ENCODE data around the gene RXFP4.

Gene RXFP4

DNA sequence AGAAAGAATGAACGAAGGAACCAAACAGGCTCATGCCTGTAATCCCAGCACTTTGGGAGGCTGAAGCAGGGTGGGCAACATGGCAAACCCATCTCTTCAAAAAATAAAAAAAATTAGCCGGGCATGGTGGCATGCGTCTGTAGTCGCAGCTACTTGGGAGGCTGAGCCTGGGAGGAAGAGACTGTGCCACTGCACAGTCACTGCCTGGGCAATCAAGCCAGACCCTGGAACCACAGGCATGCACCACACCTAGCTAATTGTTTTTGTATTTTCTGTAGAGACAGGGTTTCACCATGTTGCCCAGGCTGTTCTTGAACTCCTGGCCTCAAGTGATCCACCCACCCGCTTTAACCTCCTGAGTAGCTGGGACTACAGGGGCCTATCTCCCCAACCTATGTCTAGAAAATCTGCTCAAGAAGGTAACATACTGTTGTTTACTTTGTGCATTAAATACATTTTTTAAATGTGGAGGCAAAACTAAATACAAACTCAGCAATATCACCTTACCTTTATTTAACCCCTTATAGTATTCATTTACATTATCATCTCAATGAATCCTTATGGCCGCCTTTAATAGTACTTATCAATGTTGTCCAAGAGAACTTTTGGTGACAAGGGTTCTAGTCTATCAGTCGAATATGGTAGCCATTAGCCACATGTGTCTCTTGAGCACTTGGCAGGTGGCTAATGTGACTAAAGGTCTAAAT is 10.0 kb upstream of the RXFP4 start:
- DNase-seq (ENCODE audit: low spot score) = no peak

DNA sequence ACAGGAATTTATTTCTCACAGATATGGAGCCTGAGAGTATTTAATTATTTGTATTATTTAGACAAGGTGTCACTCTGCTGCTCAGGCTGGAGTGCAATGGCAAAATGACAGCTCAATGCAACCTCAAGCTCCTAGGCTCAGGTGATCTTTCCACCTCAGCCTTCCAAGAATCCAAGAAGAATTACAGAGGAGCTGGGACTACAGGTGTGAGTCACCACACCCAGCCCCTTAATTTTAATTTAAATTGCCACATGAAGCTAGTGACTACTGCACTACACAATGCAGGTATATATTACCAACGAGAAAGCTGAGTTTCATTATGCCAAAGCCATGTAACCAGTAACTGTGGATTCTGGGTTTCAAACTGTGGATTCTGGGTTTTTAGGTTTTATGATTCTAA is 9.4 kb upstream of the RXFP4 start:
- DNase-seq (ENCODE audit: low spot score) = no peak

DNA sequence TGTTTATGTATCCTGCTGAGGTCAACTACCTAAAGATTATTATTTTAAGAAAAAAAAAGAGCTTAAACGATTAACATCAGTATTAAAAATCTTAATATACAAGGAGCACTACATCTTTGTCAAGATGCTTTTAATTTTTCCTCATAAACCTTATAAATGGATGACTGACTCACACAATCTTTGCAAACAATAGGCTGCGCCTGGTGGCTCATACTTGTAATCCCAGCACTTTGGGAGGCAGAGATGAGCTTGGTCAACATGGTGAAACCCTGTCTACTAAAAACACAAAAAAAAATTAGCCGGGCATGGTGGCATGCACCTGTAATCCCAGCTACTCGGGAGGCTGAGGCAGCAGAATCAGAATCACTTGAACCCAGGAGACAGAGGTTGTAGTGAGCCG is 9.0 kb upstream of the RXFP4 start:
- DNase-seq (ENCODE audit: low spot score) = no peak

DNA sequence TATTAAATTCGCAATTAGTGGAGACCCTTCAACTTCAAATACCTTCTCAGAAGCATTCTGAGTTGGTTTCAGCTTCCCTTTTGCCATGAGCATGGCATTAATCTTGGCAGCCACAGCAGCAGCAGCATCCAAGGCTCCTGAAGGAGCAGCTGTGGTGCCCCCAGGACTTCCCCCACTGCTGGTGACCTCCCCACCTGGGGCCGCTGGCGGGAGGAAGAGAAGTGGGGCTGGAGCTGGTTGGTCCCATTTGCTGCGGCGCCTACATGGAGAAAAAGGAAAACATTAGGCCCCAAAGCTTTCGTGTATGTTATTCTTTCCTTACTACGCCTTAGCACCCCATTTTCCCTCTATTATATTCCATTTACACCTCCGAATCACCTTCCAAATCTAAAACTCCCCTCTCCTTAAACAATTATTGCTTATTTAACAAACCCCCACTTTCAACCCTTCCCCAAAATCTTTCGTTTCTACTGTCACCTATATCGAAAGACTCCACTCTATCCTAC is 7.8 kb upstream of the RXFP4 start:
- DNase-seq (ENCODE audit: low spot score) = no peak

DNA sequence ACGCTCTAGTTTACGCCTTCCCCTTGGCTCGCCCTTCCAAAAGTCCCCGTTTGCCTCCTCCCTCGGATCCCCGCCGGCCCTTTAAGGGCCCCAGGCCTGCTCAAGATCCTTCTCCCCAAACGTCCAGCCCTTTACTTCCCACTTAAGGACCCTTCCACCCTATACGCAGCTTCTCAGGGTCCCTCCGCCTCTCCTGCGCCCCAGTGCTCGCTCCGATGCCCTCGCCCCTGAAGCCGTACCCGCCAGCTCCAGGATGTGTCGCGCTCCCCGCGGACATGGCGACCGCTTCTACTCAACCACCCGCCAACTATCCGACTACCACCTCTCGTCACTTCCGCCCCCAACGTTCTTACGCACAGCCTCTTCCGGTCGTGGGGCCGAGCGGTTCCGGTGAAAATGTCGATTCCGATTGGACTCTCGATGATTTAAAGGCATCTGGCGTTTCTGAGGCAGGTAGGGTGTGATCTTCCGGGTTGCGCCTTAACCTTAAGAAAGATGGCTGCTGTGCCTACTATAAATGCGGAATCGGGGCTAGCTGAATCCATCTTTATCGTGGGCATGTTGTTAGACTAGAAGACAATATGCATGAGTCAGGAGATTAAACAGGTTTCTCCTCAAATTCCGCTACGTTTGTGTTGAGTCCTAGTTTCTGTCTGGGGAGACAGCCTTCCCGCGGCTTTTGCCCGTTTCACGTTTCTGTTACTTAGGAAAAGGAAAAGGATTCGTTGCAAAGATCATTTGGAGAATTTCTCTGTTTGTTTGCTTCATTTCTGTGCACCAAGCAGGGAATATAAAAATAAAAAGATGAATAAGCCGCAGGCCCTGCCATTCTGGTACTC is 7.1 kb upstream of the RXFP4 start, which contains the start of gene KHDC4:
Gene KHDC4, minus strand, starts transcription at position 317 of the 839 bp plus-strand sequence. Its CDS starts 40 bp downstream, at position 277.
- DNase-seq (ENCODE audit: low spot score) = peak; percentile 99

DNA sequence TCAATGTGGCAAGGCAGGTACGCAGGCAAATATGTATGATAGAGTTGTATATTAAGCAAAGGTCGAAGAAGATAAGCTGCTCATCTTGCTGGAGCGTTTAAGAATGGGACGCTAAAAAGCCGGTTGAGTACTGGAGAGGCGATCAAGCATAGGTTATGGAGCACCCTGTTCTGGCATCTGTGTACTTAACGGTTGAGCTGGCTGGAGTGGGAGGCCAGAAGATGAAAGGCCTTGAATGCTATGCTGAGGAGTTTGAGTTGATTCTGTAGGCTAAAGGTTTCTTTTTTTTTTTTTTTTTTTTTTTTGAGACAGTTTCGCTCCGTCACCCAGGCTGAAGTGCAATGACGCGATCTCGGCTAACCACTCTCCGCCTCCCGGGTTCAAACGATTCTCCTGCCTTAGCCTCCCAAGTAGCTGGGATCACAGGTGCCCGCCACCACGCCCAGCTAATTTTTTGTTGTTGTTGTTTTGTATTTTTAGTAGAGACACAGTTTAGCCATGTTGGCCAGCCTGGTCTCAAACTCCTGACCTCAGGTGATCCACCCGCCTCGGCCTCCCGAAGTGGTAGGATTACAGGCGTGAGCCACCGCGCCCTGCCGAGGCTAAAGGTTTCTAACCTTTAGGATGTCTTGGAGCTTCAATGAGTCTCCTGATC is 6.4 kb upstream of the RXFP4 start:
- DNase-seq (ENCODE audit: low spot score) = peak; percentile 50

DNA sequence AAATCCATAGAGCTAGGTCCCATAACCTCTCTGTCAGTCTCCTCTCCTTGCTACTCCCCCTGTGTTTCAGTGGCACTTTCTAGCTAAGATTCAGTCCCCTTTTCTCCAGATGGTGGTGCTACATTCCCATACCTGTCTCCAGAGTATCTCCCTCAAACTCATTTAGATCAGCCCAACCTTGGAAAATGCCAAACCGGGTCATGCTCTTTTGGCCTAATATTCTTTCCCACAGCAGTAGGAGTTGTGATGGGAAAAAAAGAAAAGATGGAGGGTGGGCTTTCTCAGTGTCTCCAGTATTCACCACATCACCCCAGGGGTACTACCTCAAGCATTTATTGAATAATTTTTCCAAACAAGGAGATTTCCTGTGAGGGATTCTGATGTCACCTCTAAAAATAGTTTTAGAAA is 3.2 kb upstream of the RXFP4 start:
- DNase-seq (ENCODE audit: low spot score) = peak; percentile 93

DNA sequence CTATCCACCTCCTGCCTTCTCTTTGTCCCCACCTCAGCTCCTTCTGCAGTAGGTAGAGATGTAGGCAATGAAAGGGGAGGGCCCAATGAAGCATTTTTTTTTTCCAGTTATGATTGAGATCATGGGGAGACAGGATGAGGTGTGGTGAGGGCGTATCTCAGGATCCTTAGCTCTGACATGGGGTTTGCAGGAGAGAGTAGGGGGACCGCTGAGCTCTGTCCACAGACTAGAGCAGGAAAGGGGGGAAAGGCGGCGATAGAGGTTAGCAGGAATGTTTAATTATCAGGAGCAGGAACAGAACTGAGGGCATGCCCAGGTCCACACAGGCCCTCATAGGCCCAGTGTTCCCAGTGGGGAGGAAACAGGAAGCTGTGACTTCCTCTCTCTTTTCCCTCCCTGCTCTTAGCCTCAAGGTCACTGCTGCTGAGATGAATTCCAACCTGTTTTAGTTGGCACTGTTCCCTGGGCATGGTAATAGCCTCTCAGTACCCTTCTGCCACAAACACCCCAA is 901 bp upstream of the RXFP4 start:
- DNase-seq (ENCODE audit: low spot score) = peak; percentile 68

DNA sequence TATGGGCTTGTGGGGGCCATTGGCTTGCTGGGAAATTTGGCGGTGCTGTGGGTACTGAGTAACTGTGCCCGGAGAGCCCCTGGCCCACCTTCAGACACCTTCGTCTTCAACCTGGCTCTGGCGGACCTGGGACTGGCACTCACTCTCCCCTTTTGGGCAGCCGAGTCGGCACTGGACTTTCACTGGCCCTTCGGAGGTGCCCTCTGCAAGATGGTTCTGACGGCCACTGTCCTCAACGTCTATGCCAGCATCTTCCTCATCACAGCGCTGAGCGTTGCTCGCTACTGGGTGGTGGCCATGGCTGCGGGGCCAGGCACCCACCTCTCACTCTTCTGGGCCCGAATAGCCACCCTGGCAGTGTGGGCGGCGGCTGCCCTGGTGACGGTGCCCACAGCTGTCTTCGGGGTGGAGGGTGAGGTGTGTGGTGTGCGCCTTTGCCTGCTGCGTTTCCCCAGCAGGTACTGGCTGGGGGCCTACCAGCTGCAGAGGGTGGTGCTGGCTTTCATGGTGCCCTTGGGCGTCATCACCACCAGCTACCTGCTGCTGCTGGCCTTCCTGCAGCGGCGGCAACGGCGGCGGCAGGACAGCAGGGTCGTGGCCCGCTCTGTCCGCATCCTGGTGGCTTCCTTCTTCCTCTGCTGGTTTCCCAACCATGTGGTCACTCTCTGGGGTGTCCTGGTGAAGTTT is 550 bp downstream of the RXFP4 start:
- no peak for DNase-seq (ENCODE audit: low spot score)

DNA sequence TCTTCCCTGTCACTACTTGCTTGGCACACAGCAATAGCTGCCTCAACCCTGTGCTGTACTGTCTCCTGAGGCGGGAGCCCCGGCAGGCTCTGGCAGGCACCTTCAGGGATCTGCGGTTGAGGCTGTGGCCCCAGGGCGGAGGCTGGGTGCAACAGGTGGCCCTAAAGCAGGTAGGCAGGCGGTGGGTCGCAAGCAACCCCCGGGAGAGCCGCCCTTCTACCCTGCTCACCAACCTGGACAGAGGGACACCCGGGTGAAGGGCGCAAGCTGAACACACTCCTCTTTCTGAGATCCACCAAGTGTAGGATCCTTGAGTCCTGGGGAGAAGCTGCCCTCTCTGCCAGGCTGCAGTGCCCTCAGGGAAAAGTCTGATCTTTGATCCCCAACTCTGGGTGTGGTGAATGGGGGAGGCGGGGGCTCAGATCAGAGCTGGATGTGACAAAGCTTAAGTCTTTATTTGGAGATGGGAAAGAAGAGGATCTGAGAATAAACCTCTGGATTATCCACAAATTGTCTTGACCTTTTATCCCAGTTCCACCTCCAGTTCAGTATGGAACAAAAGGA is 1.2 kb downstream of the RXFP4 start:
- DNase-seq (ENCODE audit: low spot score) = no peak

DNA sequence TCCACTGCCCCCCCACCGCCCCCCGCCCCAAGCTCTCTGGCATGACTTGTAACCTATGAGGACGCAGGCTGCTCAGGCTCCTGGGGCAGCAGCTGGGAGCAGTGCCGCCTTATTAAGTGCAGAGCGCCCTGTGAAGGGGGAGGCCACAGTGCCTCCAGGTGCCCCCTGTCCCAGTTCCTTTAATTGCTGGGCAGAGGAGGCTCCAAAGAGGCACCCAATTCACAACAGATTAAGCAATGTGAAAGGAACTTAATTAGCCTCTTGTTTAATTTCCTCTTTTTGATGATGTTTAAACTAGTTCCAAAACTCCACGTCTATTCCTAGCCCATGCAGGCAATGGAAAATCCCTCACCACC is 3.0 kb downstream of the RXFP4 start:
- DNase-seq (ENCODE audit: low spot score) = no peak

DNA sequence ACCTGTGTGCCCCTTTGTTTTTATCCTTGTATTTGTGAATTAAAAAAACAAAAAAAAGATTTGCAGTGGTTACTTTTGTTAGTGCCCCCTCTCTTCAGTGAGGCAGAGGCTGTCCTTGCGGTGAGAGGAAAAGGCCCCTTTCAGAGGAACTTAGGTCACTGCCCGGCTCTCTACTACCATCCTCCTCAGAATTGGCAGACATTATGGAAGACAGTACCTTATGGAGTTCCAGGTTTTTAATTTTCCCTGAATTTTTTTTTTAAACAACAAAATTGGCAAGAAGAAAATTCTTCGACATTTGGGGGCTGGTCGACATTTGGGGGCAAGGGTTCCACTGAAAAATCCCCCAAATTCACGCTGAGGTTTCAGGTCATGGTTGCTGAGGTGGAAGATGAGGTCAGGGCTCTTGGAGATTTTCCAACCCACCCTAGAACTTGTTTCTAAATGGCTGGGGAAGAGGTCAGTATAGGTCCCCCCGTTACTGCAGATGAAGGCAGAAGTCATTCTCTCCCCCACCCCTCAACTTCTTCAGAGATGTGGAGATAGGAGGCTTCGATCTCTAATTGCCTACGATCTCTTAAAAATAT is 5.3 kb downstream of the RXFP4 start:
- DNase-seq (ENCODE audit: low spot score) = no peak

DNA sequence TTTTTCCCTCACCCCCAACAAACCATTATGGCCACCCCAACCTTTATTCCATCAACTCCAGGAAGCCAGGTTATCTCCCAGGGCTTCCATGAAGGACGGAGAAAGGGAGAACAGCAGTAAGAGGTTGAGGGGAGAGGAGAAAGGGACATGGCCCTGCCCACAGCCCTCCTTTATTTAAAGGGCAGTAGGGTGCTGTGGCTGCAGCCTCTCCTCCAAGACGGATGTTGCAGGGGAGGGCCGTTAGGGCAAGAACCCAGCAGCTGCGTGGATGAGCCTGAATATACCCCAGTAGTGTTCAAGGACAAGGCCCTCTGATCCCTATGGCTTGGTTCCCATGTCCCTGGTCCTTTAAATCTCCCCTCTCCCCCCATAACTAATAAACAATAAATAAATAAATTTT is 5.9 kb downstream of the RXFP4 start:
- DNase-seq (ENCODE audit: low spot score) = no peak

DNA sequence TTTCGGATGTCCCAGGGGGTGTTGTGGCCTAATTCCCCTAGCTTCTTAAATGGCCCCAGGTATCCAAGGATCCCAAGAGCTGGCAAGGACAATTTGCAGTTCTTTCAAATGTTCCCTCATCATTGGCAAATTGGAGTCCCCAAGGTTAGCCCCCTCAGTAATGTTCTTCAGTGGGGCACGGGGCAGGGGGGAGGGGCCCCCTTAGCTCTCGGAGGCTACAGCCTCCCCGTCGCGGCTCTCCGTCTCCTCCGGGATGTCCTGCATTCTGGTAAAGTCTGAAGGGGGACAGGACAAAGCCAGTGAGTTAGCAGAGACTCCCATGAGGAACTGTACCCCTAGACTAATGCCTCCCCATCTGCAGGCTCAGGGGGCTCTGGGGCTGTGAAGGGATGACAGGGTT is 6.3 kb downstream of the RXFP4 start:
- no peak for DNase-seq (ENCODE audit: low spot score)

DNA sequence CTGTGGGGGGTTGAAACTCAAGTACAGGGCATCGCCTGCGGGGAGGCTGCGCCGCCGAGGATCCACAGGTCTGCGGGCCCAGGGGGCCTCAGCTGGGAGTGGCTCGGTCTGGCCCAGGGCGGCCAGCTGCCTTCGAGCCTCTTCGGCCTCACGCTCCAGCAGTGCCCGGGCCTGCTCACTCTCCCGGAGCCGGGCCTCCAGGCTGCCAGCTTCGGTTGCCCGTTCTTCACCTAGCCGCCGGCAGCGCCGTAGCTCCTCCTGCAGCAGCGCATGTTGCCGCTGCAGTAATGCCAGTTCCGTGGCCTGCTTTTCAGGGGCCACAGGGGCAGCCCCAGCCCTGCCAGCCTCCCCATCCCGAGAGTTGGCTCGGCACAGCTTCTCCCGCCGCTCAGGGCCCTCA is 9.4 kb downstream of the RXFP4 start:
- no peak for DNase-seq (ENCODE audit: low spot score)

DNA sequence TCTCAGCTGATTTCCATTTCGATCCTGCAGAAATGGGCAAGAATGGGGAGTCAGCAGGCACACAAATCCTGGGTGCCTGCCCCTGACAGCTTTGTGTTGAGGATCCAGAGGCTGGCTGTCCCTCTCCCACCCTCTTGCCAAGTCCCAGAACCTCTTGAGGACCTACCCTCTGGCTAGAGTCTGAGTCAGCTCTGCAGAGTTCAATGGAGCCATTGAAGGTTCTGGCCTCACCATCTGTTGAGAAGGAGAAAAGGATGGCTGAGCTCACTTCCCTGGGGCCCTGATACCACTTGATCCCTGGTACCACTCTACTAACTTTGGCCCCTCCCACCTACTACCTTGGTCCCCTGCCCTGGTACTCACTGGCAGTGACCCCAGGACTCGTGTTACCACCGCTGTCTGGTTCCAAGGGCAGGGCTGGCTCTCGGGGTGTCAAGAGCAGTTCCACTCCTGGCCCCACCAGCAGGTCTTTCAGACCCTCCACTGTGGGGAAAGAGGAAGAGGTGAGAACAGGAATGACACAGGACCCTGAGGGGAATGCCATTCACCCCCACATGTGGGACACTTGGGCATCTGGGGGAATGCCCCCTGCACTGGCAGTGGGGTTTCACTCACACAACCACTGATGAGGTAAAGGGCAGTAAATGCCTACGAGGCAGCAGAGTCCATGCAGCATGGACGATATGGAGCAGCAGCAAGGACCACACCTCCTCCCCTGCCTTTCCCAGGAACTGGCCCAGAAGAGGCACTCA is 10.5 kb downstream of the RXFP4 start:
- no peak for DNase-seq (ENCODE audit: low spot score)

DNA sequence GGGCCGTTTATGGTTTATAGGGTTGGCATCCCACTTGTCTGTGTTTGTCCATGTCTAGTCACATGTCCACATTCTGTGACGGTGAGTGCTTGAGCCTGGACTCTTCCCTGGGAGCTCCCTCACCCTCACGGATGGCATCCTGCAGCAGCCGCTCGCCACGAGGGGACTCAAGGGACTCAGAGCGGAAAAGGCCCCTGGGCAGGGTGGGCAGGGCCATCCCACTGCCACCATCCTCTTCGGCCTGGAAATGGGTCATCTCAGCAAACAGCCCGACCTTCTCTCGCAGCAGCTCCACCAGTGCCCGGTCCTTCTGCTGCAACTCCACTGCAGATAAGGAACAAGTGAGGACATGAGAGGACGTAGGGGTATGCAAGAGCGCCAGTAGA is 11.1 kb downstream of the RXFP4 start:
- no peak for DNase-seq (ENCODE audit: low spot score)

DNA sequence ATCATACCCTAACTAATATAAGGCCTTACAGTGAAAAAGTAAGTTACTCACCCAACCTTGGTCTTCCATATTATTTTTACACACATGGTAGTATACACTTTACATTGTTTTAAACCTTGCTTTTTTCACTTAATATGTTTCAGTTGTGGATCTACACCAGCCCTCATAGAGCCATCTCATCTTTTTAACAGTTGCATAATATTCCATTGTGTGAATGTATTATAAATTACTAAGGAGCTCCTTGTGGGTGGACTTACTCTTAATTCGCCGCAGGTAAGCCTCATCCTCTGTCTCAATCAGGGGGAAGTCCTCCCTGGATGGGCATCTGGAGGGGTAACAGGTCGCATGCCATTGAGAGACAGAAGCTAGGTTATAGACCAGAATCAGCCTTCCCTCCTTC is 13.2 kb downstream of the RXFP4 start:
- DNase-seq (ENCODE audit: low spot score) = no peak

DNA sequence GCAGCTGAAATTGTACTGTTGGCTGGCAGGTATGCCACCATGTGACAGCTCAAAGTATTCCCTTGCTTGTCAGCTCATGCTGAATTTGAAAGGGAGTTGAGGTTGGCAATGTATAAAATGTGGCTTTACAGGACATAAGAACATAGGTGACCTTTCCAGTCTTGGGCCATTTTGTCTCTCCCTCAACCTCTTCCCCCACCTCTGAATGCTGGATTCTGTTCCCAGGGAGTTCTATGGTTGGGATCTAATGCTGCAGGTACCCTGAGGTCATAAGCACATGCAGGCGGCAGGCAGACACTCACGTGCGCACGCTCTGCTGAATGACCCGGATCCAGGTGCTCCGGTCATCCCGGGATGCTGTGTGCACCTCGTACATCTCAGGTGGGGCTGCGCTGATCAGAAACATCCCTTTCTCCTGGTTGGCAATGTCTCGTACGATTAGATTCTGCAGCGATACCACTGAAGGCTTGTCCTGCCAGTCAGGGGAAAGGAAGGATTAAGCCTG is 16.0 kb downstream of the RXFP4 start:
- DNase-seq (ENCODE audit: low spot score) = peak; percentile 12

DNA sequence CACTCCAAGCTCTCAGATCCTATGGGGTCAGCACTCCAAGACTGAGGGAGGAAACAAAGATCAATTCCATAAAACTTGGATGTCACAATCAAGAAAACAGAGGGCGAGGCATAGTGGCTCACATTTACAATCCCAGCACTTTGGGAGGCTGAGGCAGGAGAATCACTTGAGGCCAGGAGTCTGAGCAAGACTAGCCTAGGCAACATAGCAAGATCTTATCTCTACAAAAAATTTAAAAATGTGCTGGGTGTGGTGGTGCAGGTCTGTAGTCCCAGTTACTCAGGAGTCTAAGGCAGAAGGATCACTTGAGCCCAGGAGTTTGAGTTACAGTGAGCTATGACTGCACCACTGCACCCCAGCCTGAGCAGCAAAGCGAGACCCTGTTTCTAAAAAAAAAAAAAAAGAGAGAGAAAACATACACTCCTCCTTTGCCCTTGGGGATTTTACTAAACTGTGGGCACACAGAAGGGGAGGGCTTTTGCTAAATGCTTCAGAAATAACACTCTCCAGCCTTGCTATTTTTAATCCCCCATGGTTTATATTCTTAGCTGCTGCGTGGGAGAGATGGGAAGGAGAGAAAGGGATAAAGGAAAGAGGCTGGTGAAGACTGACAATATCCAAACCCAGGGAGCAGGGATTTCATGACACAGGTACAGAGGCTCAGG is 18.8 kb downstream of the RXFP4 start:
- DNase-seq (ENCODE audit: low spot score) = peak; percentile 13
